Kidney capillary endothelial cell (primary cell): Measurements from ENCODE around the gene NACA.
"Not testable (repeated sequence)": the region's sequence is repeated elsewhere in the genome, so short reads cannot be mapped to it uniquely, and the experiment has no call there.

Source experiments
- DNase-seq: peaks from one replicate; pipeline ENCODE4 v3.0.0-alpha.2; 2018; ENCODE audit warnings: low spot score

NACA gene

DNA sequence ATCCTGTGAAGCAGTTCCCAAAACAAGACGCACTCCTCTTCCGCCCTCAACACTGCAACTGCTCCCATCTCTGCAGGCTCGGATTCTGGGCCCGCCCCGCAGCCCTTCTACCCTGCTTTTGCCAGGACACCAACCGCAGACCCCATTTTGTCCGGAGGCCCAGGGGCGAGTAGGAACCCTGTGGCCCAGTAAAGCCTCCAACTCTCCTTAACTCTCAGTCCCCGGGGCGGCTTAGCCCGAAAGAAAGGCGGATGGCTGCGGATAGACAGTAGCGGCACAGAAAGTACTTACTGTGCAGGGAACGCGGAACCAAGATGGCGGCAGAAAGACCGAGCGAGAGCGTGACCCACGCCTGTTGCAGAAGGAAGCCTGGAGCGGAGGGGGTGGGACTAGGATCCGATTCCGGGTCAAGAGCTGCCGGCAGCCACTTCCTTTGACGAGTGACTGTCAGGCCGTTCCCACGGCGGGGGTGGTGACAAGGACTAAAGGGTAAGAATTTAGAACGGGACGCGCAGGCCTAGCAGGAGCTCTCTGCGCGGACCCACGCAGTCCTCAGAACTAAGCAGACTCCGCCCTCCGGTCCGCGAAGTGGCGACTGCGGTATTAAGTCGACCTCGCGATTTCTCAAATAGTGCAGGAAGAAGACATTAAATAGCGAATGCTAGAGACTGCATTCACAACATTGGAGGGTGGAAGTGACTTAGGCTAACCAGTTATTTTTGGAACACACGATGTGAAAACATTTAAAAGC is at the start of gene NACA:
Gene NACA (minus strand): TSS at position 328 of the 751 bp plus-strand sequence. CDS start 778 bp downstream, outside the sequence.
- DNase-seq: peak; percentile 99

DNA sequence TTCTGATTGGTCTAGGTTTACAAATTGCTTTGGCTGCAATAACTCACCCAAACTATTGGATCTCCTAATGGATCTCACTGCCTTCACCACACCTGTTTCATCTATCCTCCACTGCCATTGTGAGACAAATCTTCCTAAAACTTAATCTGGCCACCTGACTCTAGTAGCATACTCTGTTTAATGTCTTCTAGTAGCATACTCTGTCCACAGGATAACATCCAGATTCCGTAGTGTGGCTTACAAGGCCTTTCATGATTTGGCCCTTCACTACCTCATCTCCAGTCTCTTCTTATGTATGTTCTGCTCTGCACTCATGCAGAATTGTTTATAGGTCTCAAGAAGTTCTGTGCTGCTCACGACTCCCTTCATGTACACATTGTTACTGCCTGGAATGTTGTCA is 48.0 kb upstream of the NACA start:
- no peak for DNase-seq

DNA sequence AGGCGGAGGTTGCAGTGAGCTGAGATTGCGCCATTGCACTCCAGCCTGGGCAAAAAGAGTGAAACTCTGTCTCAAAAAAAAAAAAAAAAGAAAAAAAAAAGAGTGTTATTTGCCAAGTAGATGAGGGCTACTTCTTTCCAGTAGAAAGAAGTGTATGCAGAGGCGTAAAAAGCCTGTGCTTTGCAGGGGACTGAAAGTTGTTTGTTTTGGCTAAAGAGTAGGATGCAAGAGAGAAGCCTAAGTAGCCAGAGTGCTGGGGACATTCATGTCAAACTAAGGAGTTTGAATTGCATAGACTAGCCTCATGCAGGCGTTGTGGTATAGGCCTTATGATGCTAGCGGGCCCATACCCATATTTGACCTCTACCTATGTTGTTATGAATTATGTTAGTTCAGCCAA is 47.5 kb upstream of the NACA start:
- no peak for DNase-seq

DNA sequence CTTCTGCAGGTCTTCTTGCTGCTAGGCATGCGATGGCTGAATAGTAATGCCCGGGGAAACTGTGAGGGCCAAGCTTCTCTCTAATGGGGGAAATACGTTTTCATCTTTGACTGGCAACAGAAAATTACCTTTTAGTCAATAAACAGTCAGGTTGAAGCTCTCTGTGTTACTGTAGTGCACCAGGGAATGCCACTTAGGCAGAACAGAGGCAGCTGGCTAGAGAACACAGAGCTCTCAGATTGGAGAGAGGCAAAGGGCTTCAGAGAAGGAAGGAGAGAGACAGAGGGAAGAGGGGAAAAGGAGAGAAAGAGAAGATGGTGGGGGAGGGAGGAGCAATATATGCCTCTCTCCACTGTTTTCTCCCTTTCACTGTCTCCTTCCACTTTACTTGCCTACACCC is 44.8 kb upstream of the NACA start:
- DNase-seq: no peak

DNA sequence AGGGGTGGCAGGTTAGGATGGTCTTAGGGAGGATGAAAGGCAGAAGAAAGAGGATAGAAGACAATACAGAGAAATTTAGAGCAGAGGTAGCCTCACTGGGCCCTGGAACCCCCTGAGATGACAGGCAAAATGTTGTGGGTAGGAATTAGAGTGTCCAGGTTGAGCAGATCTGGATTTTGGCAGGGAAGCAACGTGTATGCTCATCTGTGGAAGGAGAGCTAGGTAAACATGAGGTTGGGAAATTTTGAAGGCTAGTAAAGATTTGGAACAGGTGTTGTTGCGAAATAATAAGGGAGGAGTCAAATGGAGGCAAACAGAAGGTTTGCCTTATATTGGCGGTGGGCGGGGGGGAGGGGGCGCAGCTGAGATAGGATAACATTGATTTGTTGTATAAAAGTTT is 43.3 kb upstream of the NACA start:
- DNase-seq: no peak

DNA sequence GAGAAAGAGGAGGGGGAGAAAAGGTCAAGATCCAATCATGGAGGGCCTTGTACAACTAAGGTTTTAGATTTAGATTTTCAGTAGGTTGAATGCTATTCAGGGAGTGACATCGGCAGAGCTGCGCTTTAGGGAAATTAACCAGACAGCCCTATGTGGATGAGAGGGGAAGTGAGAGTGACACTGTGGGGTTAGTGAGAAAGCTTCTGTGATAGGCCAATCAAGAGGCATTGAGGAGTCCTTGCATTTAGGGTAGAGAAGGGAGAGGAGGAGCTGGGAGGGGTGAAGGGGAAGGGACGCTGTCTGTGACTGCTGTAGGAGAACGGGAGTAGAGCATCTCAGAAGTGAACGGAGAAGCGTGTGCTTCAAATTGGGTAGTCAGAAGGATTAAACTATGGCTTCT is 41.4 kb upstream of the NACA start:
- DNase-seq: no peak

DNA sequence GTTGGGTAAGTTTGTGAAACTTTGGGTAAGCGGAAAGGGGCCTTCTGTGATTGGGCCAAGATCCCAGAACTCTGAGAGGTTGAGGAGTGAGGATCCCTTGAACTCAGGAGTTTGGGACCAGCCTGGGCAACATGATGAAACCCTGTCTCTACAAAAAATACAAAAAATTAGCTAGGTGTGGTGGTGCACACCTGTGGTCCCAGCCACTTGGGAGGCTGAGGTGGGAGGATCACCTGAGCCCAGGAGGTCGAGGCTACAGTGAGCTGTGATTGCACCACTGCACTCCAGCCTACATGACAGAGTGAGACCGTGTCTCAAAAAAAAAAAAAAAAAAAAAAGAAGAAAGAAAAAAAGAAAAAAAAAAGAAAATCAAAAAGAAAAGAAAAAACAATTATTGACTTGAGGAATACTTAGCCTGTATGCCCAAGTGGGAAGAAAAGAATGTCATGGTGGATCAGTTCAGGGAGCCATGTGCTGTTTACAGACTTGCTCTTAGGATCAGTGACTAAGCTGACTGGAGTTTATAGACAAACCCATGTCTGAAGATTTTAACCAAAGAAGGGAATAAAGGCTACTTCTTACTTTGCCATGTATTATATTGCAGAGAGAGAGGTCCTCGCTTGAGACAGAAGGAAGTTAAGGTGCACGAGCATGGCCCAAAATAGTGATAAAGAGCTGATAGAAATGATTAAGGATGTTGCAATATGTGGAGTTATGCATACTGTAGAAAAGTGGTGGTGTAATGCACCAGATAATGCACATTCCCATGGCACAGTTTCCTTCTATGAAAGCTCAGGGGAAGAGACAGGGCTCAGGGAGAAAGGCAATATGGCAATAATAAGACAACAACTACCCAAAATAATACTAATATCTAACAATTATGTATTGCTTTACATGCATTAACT is 38.9 kb upstream of the NACA start:
- DNase-seq: no peak

DNA sequence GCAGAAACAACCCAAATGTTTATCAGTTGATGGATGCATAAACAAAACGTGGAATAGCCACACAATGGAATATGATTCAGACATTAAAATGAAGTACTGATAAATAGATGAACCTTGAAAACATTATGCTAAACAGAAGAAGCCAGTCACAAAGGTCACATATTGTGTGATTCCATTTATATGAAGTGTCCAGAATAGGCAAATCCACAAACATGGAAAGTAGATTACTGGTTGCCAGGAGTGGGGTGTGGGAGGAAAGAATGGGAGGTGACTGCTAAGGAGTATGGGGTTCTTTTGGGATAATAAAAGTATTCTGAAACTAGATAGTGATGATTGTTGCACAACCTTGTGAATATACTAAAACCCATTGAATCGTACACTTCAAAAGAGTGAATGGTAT is 36.7 kb upstream of the NACA start:
- no peak for DNase-seq

DNA sequence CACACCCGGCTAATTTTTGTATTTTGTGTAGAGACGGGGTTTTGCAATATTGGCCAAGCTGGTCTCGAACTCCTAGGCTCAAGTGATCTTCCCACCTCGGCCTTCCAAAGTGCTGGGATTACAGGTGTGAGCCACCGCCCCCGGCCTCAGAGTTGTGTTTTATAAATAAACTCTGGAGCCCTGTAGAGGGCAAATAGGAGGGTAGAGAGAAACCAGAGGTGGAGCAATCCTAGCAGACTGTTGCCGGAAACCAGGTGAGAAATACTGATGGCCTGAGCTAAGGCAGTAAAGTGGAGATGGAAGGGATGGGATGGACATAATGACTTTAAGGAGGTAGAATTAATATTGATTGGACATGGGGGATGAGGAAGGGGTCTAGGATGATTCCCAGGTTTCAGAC is 35.4 kb upstream of the NACA start:
- DNase-seq: no peak

DNA sequence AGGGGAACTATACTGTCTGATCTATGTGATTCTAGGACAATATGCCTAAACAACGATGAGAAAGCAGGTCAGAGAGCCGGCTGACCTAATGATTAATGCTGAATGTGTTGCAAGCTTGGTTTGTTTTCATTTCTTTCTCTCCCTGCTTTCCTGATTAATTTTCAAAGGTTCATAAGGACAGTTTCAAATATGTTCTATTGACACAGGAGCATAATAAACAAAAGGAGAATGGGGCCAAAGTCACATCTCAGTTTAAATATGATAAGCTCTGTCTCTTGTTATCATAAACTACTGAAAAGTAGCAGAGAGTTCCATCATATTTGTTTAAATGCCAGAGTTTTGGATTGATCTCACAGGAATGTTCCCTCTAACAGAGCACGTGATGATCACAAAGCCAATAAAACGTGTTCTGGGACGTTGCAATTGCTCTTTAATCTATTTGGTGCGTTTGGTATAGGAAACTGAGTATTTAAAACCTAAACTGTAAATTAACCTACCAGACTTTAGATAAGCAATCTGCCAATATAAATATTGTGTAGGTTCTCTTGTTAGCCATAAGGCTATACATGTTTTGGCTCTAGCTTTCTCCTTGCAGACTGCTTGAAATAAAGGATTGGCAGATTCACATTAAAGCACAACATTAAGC is 34.3 kb upstream of the NACA start:
- no peak for DNase-seq

DNA sequence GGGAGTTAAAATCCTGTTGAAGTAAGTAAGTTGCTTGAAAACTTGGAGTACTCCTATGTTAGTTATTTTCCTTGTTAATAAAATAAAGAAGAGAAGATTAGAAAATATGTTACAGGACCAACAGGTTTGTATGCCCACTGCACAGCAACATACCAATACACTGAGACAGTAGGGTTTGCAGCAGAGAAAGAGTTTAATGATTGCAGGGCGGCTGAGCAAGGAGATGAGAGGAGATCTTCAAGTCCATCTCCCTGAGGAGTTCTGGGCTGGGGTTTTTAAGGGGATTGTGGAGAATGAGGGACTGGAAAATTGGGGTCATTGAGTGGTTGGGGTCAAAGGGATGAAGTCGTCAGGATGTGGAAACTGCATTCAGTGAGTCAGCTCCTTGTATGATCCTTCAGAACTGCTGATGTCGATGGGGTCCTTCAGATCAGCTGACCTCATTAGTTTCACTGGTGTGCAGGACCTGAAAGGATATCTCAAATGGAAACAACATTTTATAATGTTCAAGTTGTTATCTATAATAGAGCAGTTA is 33.7 kb upstream of the NACA start:
- no peak for DNase-seq

DNA sequence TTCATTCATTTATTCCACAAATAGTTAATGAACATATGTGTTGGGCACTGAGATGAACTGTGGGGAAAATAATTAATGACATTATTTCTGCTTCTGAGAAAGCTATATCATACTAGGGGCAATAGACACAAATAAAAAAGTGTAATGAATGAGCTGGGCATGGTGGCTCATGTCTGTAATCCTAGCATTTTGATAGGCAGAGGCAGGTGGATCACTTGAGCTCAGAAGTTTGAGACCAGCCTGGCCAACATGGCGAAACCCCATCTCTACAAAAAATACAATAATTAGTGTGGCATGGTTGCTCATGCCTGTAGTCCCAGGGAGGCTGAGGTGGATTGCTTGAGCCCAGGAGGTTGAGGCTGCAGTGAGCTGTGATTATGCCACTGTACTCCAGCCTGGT is 32.9 kb upstream of the NACA start:
- DNase-seq: not testable (repeated sequence)

DNA sequence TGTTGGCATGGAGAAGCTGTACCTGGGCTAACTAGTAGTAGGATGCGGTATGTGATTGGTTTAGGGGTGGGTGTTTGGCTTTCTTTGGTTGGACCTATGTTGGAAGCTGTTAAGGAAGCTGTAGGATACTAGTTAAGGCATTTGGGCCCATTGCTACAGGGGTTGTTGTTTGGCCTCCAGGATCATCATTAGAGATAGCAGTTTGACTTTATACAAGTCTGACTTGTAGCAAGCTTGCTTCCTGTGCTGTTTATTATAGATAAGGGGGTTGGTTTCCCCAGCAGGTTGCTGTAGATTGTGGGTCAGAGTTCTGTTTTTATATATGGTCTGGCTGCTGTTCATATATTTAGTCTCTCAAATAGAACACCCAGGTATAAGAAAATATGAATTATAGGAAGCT is 28.5 kb upstream of the NACA start:
- DNase-seq: no peak

DNA sequence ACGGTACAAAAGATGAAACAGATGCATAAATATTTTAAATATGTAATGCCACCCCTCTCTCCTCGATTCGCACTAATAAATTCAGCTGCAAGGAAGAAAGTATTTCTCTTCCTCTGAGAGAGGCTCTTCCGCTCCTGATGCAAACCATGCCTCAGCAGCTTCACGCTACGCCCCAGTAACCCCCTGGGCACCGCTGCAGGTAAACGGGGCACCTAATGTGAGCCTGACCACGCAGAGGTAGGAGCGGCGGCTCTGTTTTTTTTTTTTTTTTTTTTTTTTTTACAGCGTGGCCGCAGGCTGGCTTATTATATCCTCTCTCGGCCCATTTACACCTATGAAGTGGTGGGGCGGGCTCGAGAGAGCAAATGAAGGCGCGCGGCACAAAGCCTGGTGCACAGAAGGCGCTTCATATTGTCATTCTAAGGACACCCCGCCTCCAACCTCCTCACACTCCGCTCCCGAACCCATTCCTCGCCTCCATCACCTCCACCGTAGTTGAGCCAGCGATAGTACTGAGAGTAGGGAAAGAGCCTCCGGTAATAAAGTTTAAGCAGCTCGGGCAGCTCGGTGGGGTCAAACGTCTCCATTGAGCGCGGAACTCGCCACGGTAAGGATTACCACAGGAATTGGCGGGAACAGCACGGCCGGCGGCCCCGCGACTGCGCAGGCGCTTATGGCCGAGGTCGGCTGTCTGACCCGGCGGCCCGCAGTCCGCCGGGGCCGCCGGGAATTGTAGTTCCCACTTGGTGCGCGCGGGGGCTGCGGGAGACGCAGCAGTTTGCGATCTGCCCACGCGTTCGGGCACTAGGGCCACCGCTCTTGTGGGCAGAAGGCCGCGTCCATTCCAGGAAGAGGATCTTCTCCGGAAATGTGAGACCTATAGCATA is 26.9 kb upstream of the NACA start, which contains the start of gene PRIM1:
Gene PRIM1 (minus strand): TSS at position 612 of the 887 bp plus-strand sequence. CDS start 25 bp downstream, at position 587.
- DNase-seq: peak; percentile 83

DNA sequence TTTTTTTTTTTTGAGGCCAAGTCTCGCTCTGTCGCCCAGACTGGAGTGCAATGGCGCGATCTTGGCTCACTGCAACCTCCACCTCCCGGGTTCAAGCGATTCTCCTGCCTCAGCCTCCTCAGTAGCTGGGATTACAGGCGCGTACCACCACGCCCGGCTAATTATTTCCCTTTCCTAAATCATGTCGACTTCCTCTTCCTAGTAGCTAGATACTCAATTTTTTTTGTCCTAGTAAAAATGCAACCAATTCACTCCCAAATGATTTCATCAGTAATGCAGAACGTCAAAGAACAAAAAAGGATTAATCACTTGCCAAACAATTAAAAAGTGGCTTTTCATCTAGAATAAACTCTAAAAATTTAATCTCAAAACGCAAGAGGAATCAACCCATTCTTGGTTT is 25.5 kb upstream of the NACA start:
- DNase-seq: not testable (repeated sequence)

DNA sequence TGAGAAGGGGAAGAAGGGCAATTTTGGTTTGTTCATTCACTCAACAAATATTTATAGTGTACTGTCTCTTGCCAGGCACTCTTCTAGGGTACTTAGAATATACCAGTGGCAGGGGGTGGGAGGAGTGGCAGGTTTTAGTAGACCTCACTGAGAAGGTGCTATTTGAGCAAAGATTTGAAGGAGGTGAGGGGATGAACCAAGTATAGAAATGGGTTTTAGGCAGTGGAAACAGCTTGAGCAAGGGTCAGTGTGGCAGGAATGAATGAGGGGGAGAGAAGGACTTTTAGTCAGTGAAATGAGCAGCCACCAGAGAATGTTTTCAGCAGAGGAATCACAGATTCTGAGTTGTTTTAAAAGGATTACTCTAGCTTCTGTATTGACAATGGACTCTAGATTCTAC is 24.8 kb upstream of the NACA start:
- no peak for DNase-seq

DNA sequence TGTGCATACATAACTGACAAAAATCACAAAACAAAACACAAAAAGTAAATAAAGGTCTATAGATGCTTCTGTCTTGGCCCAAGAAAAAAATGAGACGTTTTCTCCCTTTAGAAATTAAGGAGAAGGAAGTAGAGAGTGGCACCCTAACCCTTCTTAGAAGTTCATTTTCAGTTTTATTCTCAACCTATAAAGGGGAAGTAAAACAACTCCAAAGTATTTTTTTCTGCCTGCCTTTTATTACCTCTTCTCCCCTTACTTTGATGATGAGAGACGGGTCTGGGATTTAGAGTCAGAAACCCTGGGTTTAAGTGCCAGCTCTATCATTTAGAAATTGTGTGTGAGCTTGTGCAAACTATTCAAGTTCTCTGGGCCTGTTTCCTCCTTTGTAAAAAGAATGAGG is 24.3 kb upstream of the NACA start:
- DNase-seq: no peak

DNA sequence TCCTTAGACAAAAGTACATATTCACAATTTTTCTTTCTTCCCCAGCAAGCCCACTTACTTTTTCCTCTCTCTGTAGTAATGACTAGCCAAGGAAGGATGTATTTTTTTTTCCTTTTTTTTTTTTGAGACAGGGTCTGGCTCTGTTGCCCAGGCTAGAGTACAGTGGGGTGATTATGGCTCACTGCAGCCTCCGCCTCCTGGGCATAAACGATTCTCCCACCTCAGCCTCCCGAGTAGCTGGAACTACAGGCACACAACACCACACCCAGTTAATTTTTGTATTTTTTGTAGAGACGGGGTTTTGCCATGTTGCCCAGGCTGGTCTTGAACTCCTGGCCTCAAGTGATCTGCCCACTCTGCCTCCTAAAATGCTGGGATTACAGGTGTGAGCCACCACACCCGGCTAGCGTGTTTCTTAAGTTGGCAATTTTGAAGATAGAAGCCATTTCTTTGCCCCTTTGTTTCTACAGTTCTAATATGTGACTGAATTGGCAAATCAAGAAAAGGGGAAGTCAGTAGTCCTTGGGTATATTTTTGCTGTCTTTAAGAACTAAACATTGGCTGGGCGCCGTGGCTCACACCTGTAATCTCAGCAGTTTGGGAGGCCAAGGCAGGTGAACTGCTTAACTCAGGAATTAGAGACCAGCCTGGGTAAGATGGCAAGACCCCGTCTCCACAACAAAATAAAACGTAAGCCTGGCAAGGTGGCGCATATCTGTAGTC is 3.2 kb upstream of the NACA start:
- DNase-seq: no peak

DNA sequence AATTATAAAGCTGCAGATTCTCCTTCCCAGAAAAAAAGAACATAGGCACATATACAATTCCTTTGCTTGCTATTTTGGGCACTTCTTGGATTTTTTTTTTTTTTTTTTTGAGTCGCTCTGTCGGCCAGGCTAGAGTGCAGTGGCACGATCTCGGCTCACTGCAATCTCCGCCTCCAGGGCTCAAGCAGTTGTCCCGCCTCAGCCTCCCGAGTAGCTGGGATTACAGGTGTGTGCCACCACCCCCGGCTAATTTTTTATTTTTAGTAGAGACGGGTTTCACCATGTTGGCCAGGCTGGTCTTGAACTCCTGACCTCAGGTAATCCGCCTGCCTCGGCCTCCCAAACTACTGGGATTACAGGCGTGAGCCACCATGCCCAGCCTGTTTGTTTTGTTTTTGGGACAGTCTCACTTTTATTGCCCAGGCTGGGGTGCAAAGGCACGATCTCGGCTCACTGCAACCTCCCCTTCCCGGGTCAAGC is 1.1 kb upstream of the NACA start:
- DNase-seq: not testable (repeated sequence)

DNA sequence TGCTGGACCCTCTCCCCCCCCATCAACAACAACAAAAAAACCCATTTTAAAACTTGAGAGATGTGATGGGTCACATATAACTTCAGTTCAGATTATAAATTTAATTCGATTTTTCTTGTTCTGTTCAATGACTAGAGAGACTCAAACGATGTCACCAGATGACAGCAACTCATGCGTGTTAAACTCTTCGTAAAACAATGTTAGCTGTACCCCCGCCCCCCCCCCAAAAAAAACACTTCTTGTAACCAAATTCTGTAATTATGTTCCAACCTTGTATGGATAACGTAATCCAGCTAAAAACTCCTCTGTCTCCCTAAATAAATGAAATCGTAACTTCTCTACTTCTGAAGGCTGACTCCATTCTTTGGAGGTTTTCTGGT is 614 bp upstream of the NACA start:
- no peak for DNase-seq

DNA sequence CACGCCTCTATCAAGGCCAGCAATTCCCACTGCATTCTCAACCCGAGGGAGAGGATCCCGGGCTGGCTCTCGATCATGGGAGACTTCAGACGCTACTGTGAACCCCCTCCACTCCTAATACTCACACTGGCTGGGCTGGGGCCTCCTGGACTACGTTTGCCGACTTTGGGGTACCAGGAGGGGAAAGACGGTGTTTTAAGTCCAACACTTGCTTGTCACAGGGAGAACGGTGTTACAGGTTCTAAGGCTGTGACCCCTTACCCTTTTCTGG is 463 bp downstream of the NACA start:
- DNase-seq: no peak
